Measurements from ENCODE around the gene REV1.

GRCh38 chr2:99410276-99410675 lies 79.5 kb downstream of the REV1 start:
- TF ChIP-seq CTCF (IDR thresholded peaks at IDR 0.05; ENCODE audit: low read length) (no peak), EZH2 (IDR thresholded peaks at IDR 0.05; ENCODE audit: borderline replicate concordance, low read length) (no peak)

All from OCI-LY1 (cell line).